Thyroid gland (tissue), 4 donors: ENCODE results near the gene PLXNC1. TPM values are rescaled to one million over a fixed set of nuclear protein-coding genes. Genes with fewer than 3 reads are reported as not detected.

Experiments used
- DNase-seq, 2 donors: peaks; one replicate each; pipeline ENCODE4 v3.0.0-alpha.2; 2019
- H3K27ac ChIP-seq, 3 donors: fragments of 200-600 bp; sonication (generic); 1 replicate in 2 of 3; 2 replicates in 1 of 3; pipeline ENCODE4 v1.5.1; 2016 to 2019; ENCODE audit warnings: mild to moderate bottlenecking in 1 of 3, moderate library complexity in 1 of 3
- H3K27me3 ChIP-seq: fragments of 200-600 bp; sonication (generic); one replicate; pipeline ENCODE4 v1.5.1; 2019
- H3K36me3 ChIP-seq, 2 donors: fragments of 200-600 bp; sonication (generic); one replicate each; pipeline ENCODE4 v1.5.1; 2016 to 2019
- H3K4me1 ChIP-seq, 2 donors: fragments of 200-600 bp; sonication (generic); one replicate each; pipeline ENCODE4 v1.5.1; 2017 to 2019
- H3K4me3 ChIP-seq, 3 donors: fragments of 200-600 bp; sonication (generic); replicated peaks in 1 of 3; 1 replicate in 2 of 3; 2 replicates in 1 of 3; pipeline ENCODE4 v1.5.1; 2016; ENCODE audit warnings: mild to moderate bottlenecking in 1 of 3
- H3K9me3 ChIP-seq: fragments of 200-600 bp; sonication (generic); one replicate; pipeline ENCODE4 v1.5.1; 2017
- POLR2A ChIP-seq, 2 donors: fragments of 450-650 bp; IDR thresholded peaks; one replicate each; pipeline ENCODE4 v1.6.1; 2017; ENCODE audit warnings: antibody characterized with exemption in 2 of 2, mild to moderate bottlenecking in 2 of 2, moderate library complexity in 1 of 2
- WGBS, 2 donors: methylation state at CpG; one replicate each; pipeline ENCODE4 v1.1.5; 2017; 5-methylcytosine and 5-hydroxymethylcytosine counted together
- intact Hi-C: fragments of 100-400 bp; cut with DNase I; formaldehyde crosslinking; loops from one replicate; pipeline ENCODE4 v1.15.1; 2023
- total RNA-seq, 4 donors: library from RNA; depleted of rRNA; stranded (reverse); fragments of >200 nt; gene quantifications; one replicate each; pipeline ENCODE4 v1.2.3, GENCODE V29; 2016
- TF ChIP-seq, protein P1 (sequence below), 6 experiments: fragments of 200-600 bp in 3 of 6; fragments of 450-650 bp in 3 of 6; sonication (generic) in 3 of 6; IDR thresholded peaks; one replicate each; pipeline ENCODE4 v1.5.1; 2016 to 2019; ENCODE audit warnings: antibody characterized with exemption in 6 of 6, mild to moderate bottlenecking in 2 of 6, inconsistent platforms in 1 of 6, moderate library complexity in 1 of 6

PLXNC1 gene
- total RNA-seq, 4 donors from 2014 or later = 4.5 to 7.2 (median 5.1) TPM

DNA sequence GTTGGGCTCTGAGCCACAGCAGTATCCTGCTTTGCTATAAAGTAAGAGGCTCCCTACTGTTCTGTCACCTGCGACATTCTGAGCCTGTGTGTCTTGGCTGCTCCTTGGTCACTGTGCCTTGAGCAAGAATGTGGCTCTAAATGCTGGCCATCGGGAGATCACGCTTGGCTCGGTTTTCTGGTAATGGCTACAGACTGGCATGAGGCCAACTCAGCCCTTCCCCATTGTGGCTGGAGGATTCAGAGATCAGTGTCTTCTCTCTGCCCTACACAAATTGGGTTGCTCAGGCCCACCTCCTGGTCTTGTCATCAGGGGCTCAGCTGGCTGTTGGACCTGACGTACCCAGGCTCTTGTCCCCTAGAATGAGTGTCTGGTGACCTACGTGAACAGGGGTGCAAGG, 94.5 kb downstream of the PLXNC1 start:
- Histone ChIP-seq H3K4me3 (no peak overlapping the region), H3K4me1 (no peaks in the 10 kb centered on the region), H3K27ac (no peak overlapping the region), H3K36me3 (no peaks in the 10 kb centered on the region), H3K27me3 (no peaks in the 10 kb centered on the region), H3K9me3 (no peaks in the 10 kb centered on the region)
- DNase-seq = peak; percentile 64 to 81
- TF ChIP-seq, protein P1, sequence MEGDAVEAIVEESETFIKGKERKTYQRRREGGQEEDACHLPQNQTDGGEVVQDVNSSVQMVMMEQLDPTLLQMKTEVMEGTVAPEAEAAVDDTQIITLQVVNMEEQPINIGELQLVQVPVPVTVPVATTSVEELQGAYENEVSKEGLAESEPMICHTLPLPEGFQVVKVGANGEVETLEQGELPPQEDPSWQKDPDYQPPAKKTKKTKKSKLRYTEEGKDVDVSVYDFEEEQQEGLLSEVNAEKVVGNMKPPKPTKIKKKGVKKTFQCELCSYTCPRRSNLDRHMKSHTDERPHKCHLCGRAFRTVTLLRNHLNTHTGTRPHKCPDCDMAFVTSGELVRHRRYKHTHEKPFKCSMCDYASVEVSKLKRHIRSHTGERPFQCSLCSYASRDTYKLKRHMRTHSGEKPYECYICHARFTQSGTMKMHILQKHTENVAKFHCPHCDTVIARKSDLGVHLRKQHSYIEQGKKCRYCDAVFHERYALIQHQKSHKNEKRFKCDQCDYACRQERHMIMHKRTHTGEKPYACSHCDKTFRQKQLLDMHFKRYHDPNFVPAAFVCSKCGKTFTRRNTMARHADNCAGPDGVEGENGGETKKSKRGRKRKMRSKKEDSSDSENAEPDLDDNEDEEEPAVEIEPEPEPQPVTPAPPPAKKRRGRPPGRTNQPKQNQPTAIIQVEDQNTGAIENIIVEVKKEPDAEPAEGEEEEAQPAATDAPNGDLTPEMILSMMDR (IDR thresholded peaks at IDR 0.05) = no peak
- no peak for TF ChIP-seq POLR2A (IDR thresholded peaks at IDR 0.05)
- intact Hi-C loops = no loop called here
- WGBS, 2 donors = 47 to 54% methylated on average over 3 to 6 of the region's 6 CpGs

DNA sequence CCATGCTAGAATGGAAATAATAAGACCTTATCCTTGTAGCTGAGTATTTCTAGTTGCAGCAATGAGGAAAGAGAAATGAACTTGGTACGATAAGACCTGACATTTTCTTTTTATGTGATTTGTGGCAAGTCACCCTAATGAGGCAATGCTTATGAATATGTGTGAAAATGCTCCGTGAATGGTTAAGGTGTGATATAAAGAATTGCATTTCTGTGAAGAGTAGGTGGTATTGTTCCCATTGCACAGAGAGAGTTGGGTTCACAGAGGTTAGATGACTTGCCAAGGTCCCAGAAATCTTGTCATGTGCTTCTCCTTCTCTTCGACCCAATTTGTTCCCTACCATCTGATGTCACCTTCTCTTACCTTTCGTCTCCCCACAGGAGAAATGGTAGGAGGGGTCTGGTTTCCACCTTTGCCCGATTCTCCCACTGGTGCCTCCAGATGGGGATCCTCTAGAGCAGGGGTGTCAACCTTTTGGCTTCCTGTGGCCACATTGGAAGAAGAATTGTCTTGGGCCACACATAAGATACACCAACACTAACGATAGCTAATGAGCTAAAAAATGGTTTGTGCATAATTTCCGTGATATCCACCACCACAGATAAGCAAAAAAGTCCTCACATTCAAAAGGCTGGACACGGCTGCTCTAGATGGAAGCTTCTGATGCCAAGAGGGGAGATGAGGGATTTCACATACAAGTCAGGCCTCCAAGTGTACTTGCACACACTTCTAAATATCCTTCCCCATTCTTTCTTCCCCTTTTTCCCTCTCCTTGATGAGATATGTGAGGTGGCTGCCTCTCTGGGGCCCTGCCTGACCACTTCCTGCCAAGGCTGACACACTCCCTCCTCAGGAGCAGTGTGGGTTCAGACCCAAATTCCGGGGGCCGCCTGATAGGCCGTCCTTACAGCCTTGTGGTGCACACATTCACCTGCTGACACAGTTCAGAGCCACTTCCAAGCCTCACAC, 96.1 kb downstream of the PLXNC1 start:
- no peaks in the 10 kb centered on the region for H3K9me3 ChIP-seq
- no peak overlapping the region for H3K4me3 ChIP-seq
- no peaks in the 10 kb centered on the region for H3K4me1 ChIP-seq
- intact Hi-C loops = no loop called here
- no peak overlapping the region for H3K27ac ChIP-seq
- H3K36me3 ChIP-seq = no peaks in the 10 kb centered on the region
- no peak for TF ChIP-seq POLR2A (IDR thresholded peaks at IDR 0.05)
- no peaks in the 10 kb centered on the region for H3K27me3 ChIP-seq
- no peak for DNase-seq
- WGBS, 2 donors = 86 to 91% methylated on average over 11 of the region's 11 CpGs

DNA sequence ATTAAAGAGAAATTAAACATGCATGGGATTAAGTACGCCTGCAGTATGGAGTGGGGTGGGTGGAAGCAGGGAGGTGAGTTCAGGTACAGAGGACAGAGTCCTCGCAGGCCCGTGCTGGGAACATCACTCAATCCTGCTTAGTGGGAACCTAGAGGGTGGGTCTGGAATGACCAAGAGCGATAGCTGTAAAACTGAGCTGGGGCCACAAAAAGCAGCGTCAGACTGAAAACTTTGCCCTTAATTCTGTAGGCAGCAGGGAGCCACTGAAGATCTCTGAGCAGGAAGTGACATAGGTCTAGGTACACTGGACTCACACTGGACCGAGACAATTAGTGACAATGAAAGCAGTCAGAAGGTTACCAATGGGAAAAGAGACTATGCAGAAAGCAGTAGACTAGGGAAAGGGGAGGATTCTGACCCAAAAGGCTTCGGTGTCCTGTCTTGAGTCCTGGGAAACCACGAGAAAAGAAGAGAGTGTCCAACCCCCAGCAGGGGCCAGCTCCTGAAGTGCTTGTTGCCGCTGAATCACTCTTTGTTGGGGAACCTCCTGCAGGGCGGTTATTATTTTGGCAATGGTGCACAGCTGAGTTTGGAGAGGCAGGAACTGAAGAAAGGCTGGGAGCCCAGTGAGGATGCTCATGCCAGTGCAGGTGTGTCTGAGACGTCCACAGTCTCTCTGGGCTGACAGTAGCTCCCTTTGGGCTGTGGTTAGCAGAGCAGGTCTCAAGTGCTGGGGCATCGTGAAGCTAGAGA, 97.4 kb downstream of the PLXNC1 start:
- WGBS, 2 donors = 80 to 81% methylated on average over 12 of the region's 12 CpGs
- Histone ChIP-seq H3K4me3 (no peak overlapping the region), H3K27me3 (no peaks in the 10 kb centered on the region), H3K27ac (no peak overlapping the region), H3K36me3 (no peaks in the 10 kb centered on the region), H3K9me3 (no peaks in the 10 kb centered on the region), H3K4me1 (no peaks in the 10 kb centered on the region)
- no peak for DNase-seq
- intact Hi-C loops = no loop called here
- TF ChIP-seq POLR2A (IDR thresholded peaks at IDR 0.05) = no peak
- TF ChIP-seq, protein P1 (IDR thresholded peaks at IDR 0.05) = no peak

DNA sequence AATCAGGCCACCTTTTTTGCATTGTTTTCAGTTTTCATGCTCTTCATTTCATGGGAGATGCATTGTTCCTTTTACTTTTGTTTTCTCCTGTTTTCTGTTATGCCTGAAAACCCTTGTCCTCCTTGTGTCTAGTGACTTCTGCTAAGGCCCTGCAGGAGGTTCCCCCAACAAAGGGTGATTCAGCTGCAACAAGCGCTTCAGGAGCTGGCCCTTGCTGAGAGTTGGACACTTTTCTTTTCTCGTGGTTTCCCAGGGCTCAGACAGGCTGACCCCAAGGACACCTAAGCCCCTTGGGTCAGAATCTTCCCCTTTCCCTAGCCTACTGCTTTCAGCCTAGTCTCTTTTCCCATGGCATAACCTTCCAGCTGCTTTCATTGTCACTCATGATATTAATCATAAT, 98.9 kb downstream of the PLXNC1 start:
- H3K27ac ChIP-seq = no peak overlapping the region
- intact Hi-C loops = no loop called here
- 59 to 66% methylated on average over 2 of the region's 2 CpGs for WGBS, 2 donors
- H3K9me3 ChIP-seq = no peaks in the 10 kb centered on the region
- H3K4me3 ChIP-seq = no peak overlapping the region
- DNase-seq = no peak
- H3K36me3 ChIP-seq = no peaks in the 10 kb centered on the region
- TF ChIP-seq, protein P1 (IDR thresholded peaks at IDR 0.05) = no peak
- TF ChIP-seq POLR2A (IDR thresholded peaks at IDR 0.05) = no peak
- H3K27me3 ChIP-seq = no peaks in the 10 kb centered on the region
- no peaks in the 10 kb centered on the region for H3K4me1 ChIP-seq

DNA sequence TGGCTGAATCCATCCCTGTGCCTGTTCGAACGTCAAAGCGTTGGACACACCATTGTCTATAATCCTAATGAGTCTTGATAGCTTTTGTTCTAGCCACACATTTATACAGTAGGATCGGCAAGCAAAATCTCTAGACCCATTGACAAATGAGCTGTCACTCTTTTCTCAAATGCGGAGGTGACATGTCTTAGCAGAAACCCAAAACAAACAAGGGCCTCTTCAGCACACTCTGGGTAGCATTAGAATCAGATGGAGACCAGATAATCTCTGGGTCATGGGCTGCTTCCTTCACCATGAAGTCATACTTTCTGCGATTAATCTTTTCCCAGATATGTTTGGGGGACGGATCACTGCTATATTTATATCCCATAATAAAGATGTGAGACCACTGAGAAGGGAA, 100.2 kb downstream of the PLXNC1 start:
- Histone ChIP-seq H3K9me3 (no peaks in the 10 kb centered on the region), H3K36me3 (no peaks in the 10 kb centered on the region), H3K27me3 (no peaks in the 10 kb centered on the region), H3K4me3 (no peak overlapping the region), H3K4me1 (no peaks in the 10 kb centered on the region), H3K27ac (no peak overlapping the region)
- no peak for DNase-seq
- TF ChIP-seq, protein P1 (IDR thresholded peaks at IDR 0.05) = no peak
- no peak for TF ChIP-seq POLR2A (IDR thresholded peaks at IDR 0.05)
- WGBS, 2 donors = 80 to 85% methylated on average over 7 of the region's 7 CpGs
- intact Hi-C loops = no loop called here
